Hepatocyte (in vitro differentiated cells): ENCODE results near the gene CUZD1.

ENCODE experiments used
- CTCF ChIP-seq: fragments of 200-600 bp; sonication (generic); IDR thresholded peaks from 2 replicates; pipeline ENCODE4 v1.5.1; 2016; ENCODE audit warnings: antibody characterized with exemption, mild to moderate bottlenecking; ENCODE audit not compliant: poor library complexity
- EZH2 ChIP-seq: fragments of 200-600 bp; sonication (generic); IDR thresholded peaks from 2 replicates; pipeline ENCODE4 v1.6.1; 2016; ENCODE audit warnings: antibody characterized with exemption, mild to moderate bottlenecking, borderline replicate concordance
- EZH2phosphoT487 ChIP-seq: fragments of 200-600 bp; sonication (generic); IDR thresholded peaks from one replicate; pipeline ENCODE4 v1.6.1; 2018; ENCODE audit warnings: antibody characterized with exemption, mild to moderate bottlenecking, low read depth, moderate library complexity; ENCODE audit not compliant: unreplicated experiment, severe bottlenecking

- no peak for TF ChIP-seq EZH2
- no peak for TF ChIP-seq CTCF
- no peak for TF ChIP-seq EZH2phosphoT487
Observed at GRCh38 chr10:122878799-122879338, 33.2 kb upstream of the CUZD1 start.
